Osteoblast (primary cell): Measurements from ENCODE around the gene JAG2. TPM values are rescaled to one million over a fixed set of nuclear protein-coding genes. Genes with fewer than 3 reads are reported as not detected.

Experiments
- DNase-seq: peaks from one replicate; pipeline ENCODE4 v3.0.0; 2011; ENCODE audit warnings: low spot score, mixed read lengths; ENCODE audit not compliant: insufficient read length; ENCODE audit errors: missing footprints
- H2AFZ ChIP-seq: 2 replicates; pipeline ENCODE4 v1.6.0; 2011; ENCODE audit warnings: mild to moderate bottlenecking, low read length
- H3K27ac ChIP-seq: 2 replicates; pipeline ENCODE4 v1.5.1; 2011; ENCODE audit warnings: mild to moderate bottlenecking, low read depth, low read length, moderate library complexity
- H3K27me3 ChIP-seq: 2 replicates; pipeline ENCODE4 v1.6.0; 2012; ENCODE audit warnings: mild to moderate bottlenecking, control low read depth, inconsistent platforms, low read length, moderate library complexity; ENCODE audit not compliant: insufficient read depth
- H3K36me3 ChIP-seq: 2 replicates; pipeline ENCODE4 v1.5.1; 2011; ENCODE audit warnings: mild to moderate bottlenecking, low read length, control low read depth, moderate library complexity; ENCODE audit not compliant: insufficient read depth
- H3K4me1 ChIP-seq: 2 replicates; pipeline ENCODE4 v1.5.1; 2011; ENCODE audit warnings: mild to moderate bottlenecking, low read length, control low read depth, moderate library complexity; ENCODE audit not compliant: insufficient read depth
- H3K4me2 ChIP-seq: 2 replicates; pipeline ENCODE4 v1.6.0; 2011; ENCODE audit warnings: mild to moderate bottlenecking, low read length; ENCODE audit not compliant: insufficient read depth
- H3K4me3 ChIP-seq: fragments of 200-600 bp; sonication (generic); 3 replicates; pipeline ENCODE4 v1.5.1; 2012; ENCODE audit warnings: mild to moderate bottlenecking, low read length, inconsistent platforms; ENCODE audit not compliant: insufficient read depth
- H3K79me2 ChIP-seq: 2 replicates; pipeline ENCODE4 v1.6.0; 2012; ENCODE audit warnings: mild to moderate bottlenecking, low read length, control low read depth, inconsistent platforms; ENCODE audit not compliant: insufficient read depth
- H3K9me3 ChIP-seq: 2 replicates; pipeline ENCODE4 v1.5.1; 2011; ENCODE audit warnings: low read depth, low read length, control low read depth
- H4K20me1 ChIP-seq: 2 replicates; pipeline ENCODE4 v1.6.0; 2012; ENCODE audit warnings: mild to moderate bottlenecking, low read length, control low read depth; ENCODE audit not compliant: insufficient read depth
- CTCF ChIP-seq: IDR thresholded peaks from 2 replicates; pipeline ENCODE4 v1.5.1; 2011; ENCODE audit warnings: mild to moderate bottlenecking, low read depth, low read length, moderate library complexity; ENCODE audit errors: extremely low read depth
- total RNA-seq: library from RNA; depleted of rRNA; stranded (reverse); fragments of >200 nt; gene quantifications from 2 replicates; pipeline ENCODE4 v1.2.3, GENCODE V29; 2012

JAG2 gene
- total RNA-seq, 1 donor: 3.3 TPM

GRCh38 chr14:105145381-105146180 lies 23.0 kb downstream of the JAG2 start:
- no peak for TF ChIP-seq CTCF
- Histone ChIP-seq H3K4me2 (no peak overlapping the region), H3K27ac (no peak overlapping the region), H4K20me1 (no peaks in the 10 kb centered on the region), H3K36me3 (no peaks in the 10 kb centered on the region), H3K9me3 (no peaks in the 10 kb centered on the region), H2AFZ (no peak overlapping the region), H3K27me3 (no peaks in the 10 kb centered on the region), H3K4me3 (no peak overlapping the region), H3K4me1 (no peaks in the 10 kb centered on the region), H3K79me2 (no peaks in the 10 kb centered on the region)
- peak; percentile 76 for DNase-seq

GRCh38 chr14:105144666-105145380 lies 23.8 kb downstream of the JAG2 start:
- Histone ChIP-seq H3K27ac (no peak overlapping the region), H3K9me3 (peaks cover 5% of the 10 kb centered on the region), H3K36me3 (no peaks in the 10 kb centered on the region), H3K4me2 (no peak overlapping the region), H4K20me1 (no peaks in the 10 kb centered on the region), H3K79me2 (no peaks in the 10 kb centered on the region), H3K4me1 (no peaks in the 10 kb centered on the region), H3K4me3 (no peak overlapping the region), H2AFZ (no peak overlapping the region), H3K27me3 (no peaks in the 10 kb centered on the region)
- no peak for TF ChIP-seq CTCF
- DNase-seq: peak; percentile 81

GRCh38 chr14:105144026-105144665 lies 24.4 kb downstream of the JAG2 start:
- Histone ChIP-seq H3K4me1 (no peaks in the 10 kb centered on the region), H3K36me3 (no peaks in the 10 kb centered on the region), H3K27me3 (no peaks in the 10 kb centered on the region), H3K4me2 (no peak overlapping the region), H3K79me2 (no peaks in the 10 kb centered on the region), H3K9me3 (peaks cover 8% of the 10 kb centered on the region), H3K4me3 (no peak overlapping the region), H4K20me1 (no peaks in the 10 kb centered on the region), H2AFZ (no peak overlapping the region), H3K27ac (no peak overlapping the region)
- DNase-seq: peak; percentile 73
- TF ChIP-seq CTCF: no peak
